ENCODE data around the gene LYZL4. TPM values are rescaled to one million over a fixed set of nuclear protein-coding genes. Genes with fewer than 3 reads are reported as not detected.

Gene LYZL4
- total and polyA plus RNA-seq, 2 donors (not counting 1 experiment from before 2014, with no cell fraction given), result not detected

GRCh38 chr3:42402394-42403096 is 7.9 kb downstream of the LYZL4 start:
- H3K9me3 Mint-ChIP-seq (ENCODE audit: insufficient read depth), result no peaks in the 10 kb centered on the region
- no peak overlapping the region for H3K27ac Mint-ChIP-seq
- Histone ChIP-seq H3K4me3 (ENCODE audit: control extremely low read depth in 1 of 5, extremely low read depth in 1 of 5, insufficient read depth in 1 of 5, low read depth in 2 of 5, low read length in 4 of 5) (no peak overlapping the region), H3K27me3 (replicated peaks in 1 of 4; ENCODE audit: control extremely low read depth in 1 of 4, control insufficient read depth in 3 of 4, insufficient read depth in 4 of 4, low read length in 3 of 4) (no peaks in the 10 kb centered on the region), H3K9me3 (ENCODE audit: control extremely low read depth in 1 of 3, control insufficient read depth in 2 of 3, insufficient read depth in 1 of 3, low read length in 2 of 3) (peaks cover 0 to 7% (median 0%) of the 10 kb centered on the region in 3 donors), H3K9ac (ENCODE audit: low read length) (no peak overlapping the region), H3K4me1 (ENCODE audit: control insufficient read depth in 2 of 2, insufficient read depth in 2 of 2, low read length in 2 of 2) (no peaks in the 10 kb centered on the region), H3K36me3 (replicated peaks in 1 of 2; ENCODE audit: control extremely low read depth in 1 of 2, control insufficient read depth in 1 of 2, extremely low read depth in 1 of 2, insufficient read depth in 2 of 2, low read length in 1 of 2) (no peaks in the 10 kb centered on the region), H4K20me1 (ENCODE audit: control insufficient read depth, insufficient read depth, low read length, poor library complexity, severe bottlenecking) (no peaks in the 10 kb centered on the region), H3K79me2 (ENCODE audit: control insufficient read depth, insufficient read depth, low read length) (no peaks in the 10 kb centered on the region), H3K4me2 (replicated peaks; ENCODE audit: low read depth, low read length, poor library complexity, severe bottlenecking) (no peak overlapping the region), H2AFZ (ENCODE audit: insufficient read depth, low read depth, low read length, poor library complexity, severe bottlenecking) (no peak overlapping the region), H3K27ac (ENCODE audit: low read length in 2 of 2) (no peak overlapping the region)
- no CpG with 5 or more reads among the region's 2 CpGs for WGBS (ENCODE audit: insufficient coverage)
- ChIA-PET POLR2A (no interaction called here), CTCF (no interaction called here)
- TF ChIP-seq CTCF (IDR thresholded peaks at IDR 0.05), result no peak
- no peak for TF ChIP-seq EZH2 (IDR thresholded peaks at IDR 0.05; ENCODE audit: borderline replicate concordance, insufficient read depth, low read depth, low read length, poor library complexity, severe bottlenecking)
- no peak overlapping the region for H3K4me3 Mint-ChIP-seq
- no peak for DNase-seq
- H3K4me1 Mint-ChIP-seq, result no peaks in the 10 kb centered on the region
- ATAC-seq (ENCODE audit: low read depth), result no peak
- intact Hi-C loops (cut with micrococcal nuclease), result no loop called here
- peaks cover 4% of the 10 kb centered on the region for H3K27me3 Mint-ChIP-seq

- intact Hi-C loops (cut with micrococcal nuclease), result no loop called here
- POLR2A ChIA-PET, result no interaction called here
Observed at GRCh38 chr3:42398080-42398479, 12.3 kb downstream of the LYZL4 start.

More at GRCh38 chr3:42398080-42398479, 12.3 kb downstream of the LYZL4 start:
- H3K4me1 ChIP-seq (ENCODE audit: control insufficient read depth in 2 of 2, insufficient read depth in 2 of 2, low read length in 2 of 2), result no peaks in the 10 kb centered on the region
- H3K4me2 ChIP-seq (replicated peaks; ENCODE audit: low read depth, low read length, poor library complexity, severe bottlenecking), result no peak overlapping the region
- H3K79me2 ChIP-seq (ENCODE audit: control insufficient read depth, insufficient read depth, low read length), result no peaks in the 10 kb centered on the region
- no peak overlapping the region for H3K4me3 Mint-ChIP-seq
- H3K36me3 ChIP-seq (replicated peaks in 1 of 2; ENCODE audit: control extremely low read depth in 1 of 2, control insufficient read depth in 1 of 2, extremely low read depth in 1 of 2, insufficient read depth in 2 of 2, low read length in 1 of 2), result no peaks in the 10 kb centered on the region
- CTCF ChIA-PET, result no interaction called here
- DNase-seq, result no peak
- no peaks in the 10 kb centered on the region for H3K9me3 Mint-ChIP-seq (ENCODE audit: insufficient read depth)
- peaks cover 0 to 5% (median 0%) of the 10 kb centered on the region in 4 experiments for H3K27me3 ChIP-seq (replicated peaks in 1 of 4; ENCODE audit: control extremely low read depth in 1 of 4, control insufficient read depth in 3 of 4, insufficient read depth in 4 of 4, low read length in 3 of 4)
- H4K20me1 ChIP-seq (ENCODE audit: control insufficient read depth, insufficient read depth, low read length, poor library complexity, severe bottlenecking), result no peaks in the 10 kb centered on the region
- no peaks in the 10 kb centered on the region for H3K4me1 Mint-ChIP-seq
- no peak overlapping the region for H3K27ac ChIP-seq (ENCODE audit: low read length in 2 of 2)
- 100% methylated on average over 2 of the region's 3 CpGs for WGBS (ENCODE audit: insufficient coverage)
- no peak overlapping the region for H3K4me3 ChIP-seq (ENCODE audit: control extremely low read depth in 1 of 5, extremely low read depth in 1 of 5, insufficient read depth in 1 of 5, low read depth in 2 of 5, low read length in 4 of 5)
- H2AFZ ChIP-seq (ENCODE audit: insufficient read depth, low read depth, low read length, poor library complexity, severe bottlenecking), result no peak overlapping the region
- TF ChIP-seq CTCF (IDR thresholded peaks at IDR 0.05) (no peak), EZH2 (IDR thresholded peaks at IDR 0.05; ENCODE audit: borderline replicate concordance, insufficient read depth, low read depth, low read length, poor library complexity, severe bottlenecking) (no peak)
- no peaks in the 10 kb centered on the region for H3K9me3 ChIP-seq (ENCODE audit: control extremely low read depth in 1 of 3, control insufficient read depth in 2 of 3, insufficient read depth in 1 of 3, low read length in 2 of 3)
- no peak for ATAC-seq (ENCODE audit: low read depth)
- H3K27ac Mint-ChIP-seq, result no peak overlapping the region
- H3K27me3 Mint-ChIP-seq, result peaks cover 11% of the 10 kb centered on the region
- no peak overlapping the region for H3K9ac ChIP-seq (ENCODE audit: low read length)

All from B cell (primary cell).